ENCODE measurements around the gene AGAP1.

AGAP1 gene

DNA sequence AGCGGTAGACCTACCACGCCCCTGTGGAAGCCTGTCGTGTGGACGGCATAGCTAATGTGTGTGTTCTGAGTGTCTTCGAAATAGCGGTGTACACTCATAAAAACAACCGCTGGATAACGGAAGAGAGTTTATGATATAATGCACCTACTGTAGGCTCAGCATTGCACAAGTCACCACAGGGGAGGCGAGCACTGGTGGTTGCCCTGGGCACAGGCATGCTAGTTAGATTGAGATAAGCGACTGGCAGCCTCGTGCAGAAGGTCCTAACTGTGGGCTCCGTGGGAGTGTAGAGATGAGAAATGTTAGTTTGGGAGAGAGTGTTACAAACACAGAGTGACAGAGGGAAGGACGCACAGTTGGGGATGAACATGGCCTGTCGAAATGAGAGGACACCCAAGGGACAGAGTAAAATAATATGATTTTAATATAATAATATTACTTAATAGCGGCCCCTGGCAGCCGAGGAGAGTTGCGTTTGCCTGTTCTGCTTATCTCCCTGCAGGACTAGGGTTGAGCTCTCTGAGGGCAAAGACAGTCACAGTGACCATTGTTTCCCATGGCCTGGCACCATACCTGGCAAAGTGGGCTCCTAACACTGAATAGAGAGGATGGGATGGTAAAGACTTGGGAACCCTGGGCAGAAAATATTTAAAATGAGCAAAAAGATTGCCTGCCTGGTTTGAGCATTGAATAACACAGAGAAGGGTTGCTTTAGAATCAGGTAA lies 470.2 kb downstream of the AGAP1 start:
- TF ChIP-seq FOXP2 (optimal IDR thresholded peaks at IDR 0.05; ENCODE audit: borderline replicate concordance, extremely low read depth, extremely low read length, insufficient read depth) (no peak), POLR2AphosphoS5 (IDR thresholded peaks at IDR 0.05; ENCODE audit: low read depth, low read length) (no peak), SIN3A (IDR thresholded peaks at IDR 0.05; ENCODE audit: borderline replicate concordance, insufficient read depth, low read length) (no peak), TAF1 (IDR thresholded peaks at IDR 0.05; ENCODE audit: borderline replicate concordance, insufficient read depth, low read length) (no peak)
- TF ChIP-seq, protein P1, sequence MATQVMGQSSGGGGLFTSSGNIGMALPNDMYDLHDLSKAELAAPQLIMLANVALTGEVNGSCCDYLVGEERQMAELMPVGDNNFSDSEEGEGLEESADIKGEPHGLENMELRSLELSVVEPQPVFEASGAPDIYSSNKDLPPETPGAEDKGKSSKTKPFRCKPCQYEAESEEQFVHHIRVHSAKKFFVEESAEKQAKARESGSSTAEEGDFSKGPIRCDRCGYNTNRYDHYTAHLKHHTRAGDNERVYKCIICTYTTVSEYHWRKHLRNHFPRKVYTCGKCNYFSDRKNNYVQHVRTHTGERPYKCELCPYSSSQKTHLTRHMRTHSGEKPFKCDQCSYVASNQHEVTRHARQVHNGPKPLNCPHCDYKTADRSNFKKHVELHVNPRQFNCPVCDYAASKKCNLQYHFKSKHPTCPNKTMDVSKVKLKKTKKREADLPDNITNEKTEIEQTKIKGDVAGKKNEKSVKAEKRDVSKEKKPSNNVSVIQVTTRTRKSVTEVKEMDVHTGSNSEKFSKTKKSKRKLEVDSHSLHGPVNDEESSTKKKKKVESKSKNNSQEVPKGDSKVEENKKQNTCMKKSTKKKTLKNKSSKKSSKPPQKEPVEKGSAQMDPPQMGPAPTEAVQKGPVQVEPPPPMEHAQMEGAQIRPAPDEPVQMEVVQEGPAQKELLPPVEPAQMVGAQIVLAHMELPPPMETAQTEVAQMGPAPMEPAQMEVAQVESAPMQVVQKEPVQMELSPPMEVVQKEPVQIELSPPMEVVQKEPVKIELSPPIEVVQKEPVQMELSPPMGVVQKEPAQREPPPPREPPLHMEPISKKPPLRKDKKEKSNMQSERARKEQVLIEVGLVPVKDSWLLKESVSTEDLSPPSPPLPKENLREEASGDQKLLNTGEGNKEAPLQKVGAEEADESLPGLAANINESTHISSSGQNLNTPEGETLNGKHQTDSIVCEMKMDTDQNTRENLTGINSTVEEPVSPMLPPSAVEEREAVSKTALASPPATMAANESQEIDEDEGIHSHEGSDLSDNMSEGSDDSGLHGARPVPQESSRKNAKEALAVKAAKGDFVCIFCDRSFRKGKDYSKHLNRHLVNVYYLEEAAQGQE (IDR thresholded peaks at IDR 0.05; ENCODE audit: insufficient read depth in 1 of 2, low read depth in 2 of 2, low read length in 2 of 2) = no peak

DNA sequence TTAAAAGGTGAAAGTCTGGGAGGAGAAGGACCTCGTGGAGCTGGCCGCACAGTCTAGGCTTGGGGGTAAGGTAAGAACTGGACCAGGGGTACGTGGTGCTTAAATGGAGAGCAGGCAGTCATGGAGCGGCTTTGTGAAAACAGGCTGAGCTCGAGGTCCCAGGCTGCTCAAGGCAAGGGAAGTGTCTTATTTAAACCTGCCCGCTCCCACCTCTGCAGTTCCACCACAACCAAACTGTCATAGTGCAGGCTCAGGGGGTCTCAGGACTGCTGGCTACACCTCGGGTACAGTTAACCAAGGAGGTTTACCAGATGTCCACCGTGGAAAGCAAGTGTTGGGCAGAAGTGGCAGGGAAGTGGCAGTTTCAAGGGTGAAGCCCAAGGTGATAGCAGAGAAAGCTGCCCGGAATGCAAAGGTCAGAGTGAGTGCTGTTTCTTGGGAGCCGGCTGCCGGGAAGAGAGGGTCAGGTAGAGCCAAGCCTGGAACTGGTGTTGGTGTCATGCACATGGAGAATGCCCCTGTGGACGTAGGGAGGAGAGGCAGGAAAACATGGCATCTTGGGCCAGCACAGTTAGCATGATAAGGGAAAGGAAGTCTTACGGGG lies 471.0 kb downstream of the AGAP1 start:
- TF ChIP-seq, protein P1 (IDR thresholded peaks at IDR 0.05; ENCODE audit: insufficient read depth in 1 of 2, low read depth in 2 of 2, low read length in 2 of 2) = no peak
- TF ChIP-seq POLR2AphosphoS5 (IDR thresholded peaks at IDR 0.05; ENCODE audit: low read depth, low read length) (no peak), FOXP2 (optimal IDR thresholded peaks at IDR 0.05; ENCODE audit: borderline replicate concordance, extremely low read depth, extremely low read length, insufficient read depth) (no peak), SIN3A (IDR thresholded peaks at IDR 0.05; ENCODE audit: borderline replicate concordance, insufficient read depth, low read length) (no peak), TAF1 (IDR thresholded peaks at IDR 0.05; ENCODE audit: borderline replicate concordance, insufficient read depth, low read length) (no peak)

DNA sequence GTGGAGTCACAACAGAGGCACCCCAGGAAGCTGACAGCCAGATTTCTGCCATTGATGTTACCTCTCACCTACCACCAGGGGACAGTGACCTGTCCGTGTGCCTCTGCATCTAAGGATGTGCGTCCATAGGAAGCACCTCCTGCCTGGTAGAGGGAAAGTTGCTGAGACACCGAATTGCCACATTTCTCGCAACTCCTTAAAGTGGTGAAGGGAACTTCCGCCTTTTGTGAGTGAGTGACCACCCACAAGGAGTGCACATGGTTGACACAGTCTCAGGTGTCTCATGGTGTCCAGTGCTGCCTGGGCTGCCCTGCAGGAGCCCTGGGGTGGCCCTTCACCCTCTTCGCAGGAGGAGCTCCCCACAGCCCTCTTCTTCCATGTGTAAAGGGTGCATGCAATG lies 472.6 kb downstream of the AGAP1 start:
- TF ChIP-seq FOXP2 (optimal IDR thresholded peaks at IDR 0.05; ENCODE audit: borderline replicate concordance, extremely low read depth, extremely low read length, insufficient read depth) (no peak), POLR2AphosphoS5 (IDR thresholded peaks at IDR 0.05; ENCODE audit: low read depth, low read length) (no peak), SIN3A (IDR thresholded peaks at IDR 0.05; ENCODE audit: borderline replicate concordance, insufficient read depth, low read length) (no peak)

DNA sequence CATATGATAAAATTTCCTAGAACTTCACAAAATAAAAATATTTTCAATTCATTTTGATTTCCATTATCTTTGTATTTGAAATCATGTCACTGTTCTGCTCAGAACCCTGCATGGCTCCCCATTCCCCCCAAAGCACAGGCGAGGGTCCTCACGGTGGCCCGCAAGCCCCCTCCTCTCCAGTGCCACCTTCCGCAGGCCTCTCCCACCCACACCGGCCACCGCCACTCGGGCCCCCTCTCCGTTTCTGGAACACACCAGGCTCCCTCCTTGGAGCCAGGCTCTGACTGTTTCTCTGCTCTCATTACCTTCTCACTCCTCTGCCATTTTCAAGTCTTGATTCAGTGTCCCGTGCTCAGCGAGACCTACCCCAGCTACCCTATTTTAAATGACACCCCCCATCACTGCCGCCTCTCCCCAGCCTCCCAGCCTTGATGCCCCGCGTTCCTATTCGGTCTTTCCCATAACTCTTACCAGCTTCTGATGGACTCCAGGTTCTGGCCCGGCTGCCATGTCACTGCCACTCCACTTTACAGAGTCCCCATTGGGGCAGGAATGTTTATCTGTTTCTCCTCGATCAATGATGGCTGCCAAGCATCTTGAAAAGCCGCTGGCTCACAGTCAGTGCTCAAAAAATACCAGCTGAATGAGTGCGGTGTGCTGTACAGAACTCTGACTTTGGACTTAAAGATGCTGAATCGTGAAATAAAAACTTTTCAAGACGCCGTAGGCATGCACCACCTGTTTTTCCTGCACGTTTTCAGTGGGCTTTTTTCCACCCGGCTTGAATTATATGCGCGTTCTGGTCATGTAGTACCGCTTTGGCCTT lies 473.3 kb downstream of the AGAP1 start:
- TF ChIP-seq SIN3A (IDR thresholded peaks at IDR 0.05; ENCODE audit: borderline replicate concordance, insufficient read depth, low read length) (no peak), POLR2AphosphoS5 (IDR thresholded peaks at IDR 0.05; ENCODE audit: low read depth, low read length) (no peak)

DNA sequence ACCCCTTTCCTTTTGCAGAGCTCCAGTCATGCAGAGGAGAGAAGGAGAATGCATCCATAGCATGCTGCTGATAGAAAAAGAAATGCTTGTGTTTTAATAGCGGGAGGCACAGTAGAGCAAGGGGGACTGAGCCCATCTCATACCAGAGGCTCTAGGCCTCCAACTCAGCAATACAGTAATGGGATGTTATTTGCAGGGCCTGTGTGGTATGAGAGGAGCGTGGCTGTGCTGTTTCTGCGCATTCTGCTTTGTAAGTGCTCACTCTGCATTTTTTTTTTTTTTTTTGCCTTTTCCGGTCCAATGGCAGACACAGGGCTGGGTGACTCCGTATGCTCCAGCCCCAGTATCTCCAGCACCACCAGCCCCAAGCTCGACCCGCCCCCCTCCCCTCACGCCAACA lies 474.3 kb downstream of the AGAP1 start:
- no peak for TF ChIP-seq SIN3A (IDR thresholded peaks at IDR 0.05; ENCODE audit: borderline replicate concordance, insufficient read depth, low read length)
- no peak for TF ChIP-seq FOXP2 (optimal IDR thresholded peaks at IDR 0.05; ENCODE audit: borderline replicate concordance, extremely low read depth, extremely low read length, insufficient read depth)
- no peak for TF ChIP-seq POLR2AphosphoS5 (IDR thresholded peaks at IDR 0.05; ENCODE audit: low read depth, low read length)
- TF ChIP-seq, protein P1 (IDR thresholded peaks at IDR 0.05; ENCODE audit: insufficient read depth in 1 of 2, low read depth in 2 of 2, low read length in 2 of 2) = no peak
- no peak for TF ChIP-seq TAF1 (IDR thresholded peaks at IDR 0.05; ENCODE audit: borderline replicate concordance, insufficient read depth, low read length)
